H1 (cell line): ENCODE measurements around the gene FAH. TPM values are rescaled to one million over a fixed set of nuclear protein-coding genes. Genes with fewer than 3 reads are reported as not detected.

Experiments
- CHD1 ChIP-seq: IDR thresholded peaks from 2 replicates; pipeline ENCODE4 v1.6.1; 2012; ENCODE audit warnings: low read depth, low read length, improper control_type of control experiment
- CHD2 ChIP-seq: IDR thresholded peaks from 2 replicates; pipeline ENCODE4 v1.6.1; 2012; ENCODE audit warnings: low read length, improper control_type of control experiment
- CREB1 ChIP-seq: IDR thresholded peaks from 2 replicates; pipeline ENCODE4 v1.6.1; 2012; ENCODE audit warnings: inconsistent platforms
- CTBP2 ChIP-seq: IDR thresholded peaks from 2 replicates; pipeline ENCODE4 v1.7.0; 2011; ENCODE audit warnings: borderline replicate concordance, mild to moderate bottlenecking, moderate library complexity, mixed read lengths, low read length; ENCODE audit not compliant: insufficient read depth, insufficient read length
- EGR1 ChIP-seq: IDR thresholded peaks from 2 replicates; pipeline ENCODE4 v1.6.1; 2011; ENCODE audit warnings: low read depth, low read length, borderline replicate concordance
- FOSL1 ChIP-seq: IDR thresholded peaks from 2 replicates; pipeline ENCODE4 v1.6.1; 2011; ENCODE audit warnings: mild to moderate bottlenecking, low read depth, low read length, moderate library complexity; ENCODE audit not compliant: insufficient read depth
- JUN ChIP-seq: IDR thresholded peaks from 2 replicates; pipeline ENCODE4 v1.6.1; 2011; ENCODE audit warnings: low read depth, mild to moderate bottlenecking, improper control_type of control experiment, low read length
- JUND ChIP-seq: IDR thresholded peaks from 2 replicates; pipeline ENCODE4 v1.6.1; 2011; ENCODE audit warnings: mild to moderate bottlenecking, improper control_type of control experiment, low read length
- KDM5A ChIP-seq: fragments of 200-600 bp; IDR thresholded peaks from 2 replicates; pipeline ENCODE4 v1.7.1; 2012; ENCODE audit warnings: mild to moderate bottlenecking, low read length, inconsistent platforms, mixed read lengths
- NRF1 ChIP-seq: IDR thresholded peaks from 2 replicates; pipeline ENCODE4 v1.6.1; 2011; ENCODE audit warnings: mild to moderate bottlenecking, low read depth, low read length, improper control_type of control experiment
- POLR2AphosphoS5 ChIP-seq: IDR thresholded peaks from 2 replicates; pipeline ENCODE4 v1.6.1; 2011; ENCODE audit warnings: low read depth, low read length
- RBBP5 ChIP-seq: IDR thresholded peaks from 2 replicates; pipeline ENCODE4 v1.7.1; 2012; ENCODE audit warnings: low read depth, mild to moderate bottlenecking, inconsistent platforms, low read length, moderate library complexity, borderline replicate concordance
- RNF2 ChIP-seq: fragments of 200-900, 300-1000 bp; sonication (generic); IDR thresholded peaks from 2 replicates; pipeline ENCODE4 v1.7.1; 2016; ENCODE audit warnings: borderline replicate concordance, low read depth, mild to moderate bottlenecking, antibody characterized with exemption, low read length; ENCODE audit not compliant: poor library complexity, severe bottlenecking; ENCODE audit errors: missing control alignments
- RXRA ChIP-seq: IDR thresholded peaks from 2 replicates; pipeline ENCODE4 v1.6.1; 2011; ENCODE audit warnings: low read depth, mild to moderate bottlenecking, low read length, moderate library complexity; ENCODE audit not compliant: insufficient read depth
- SAP30 ChIP-seq: fragments of 300-600 bp; sonication (generic); IDR thresholded peaks from 2 replicates; pipeline ENCODE4 v1.7.1; 2012; ENCODE audit warnings: low read length, moderate library complexity, mild to moderate bottlenecking, inconsistent platforms; ENCODE audit not compliant: insufficient read depth, insufficient replicate concordance
- SP1 ChIP-seq: IDR thresholded peaks from 2 replicates; pipeline ENCODE4 v1.6.1; 2011; ENCODE audit warnings: low read depth, low read length
- SP2 ChIP-seq: IDR thresholded peaks from 2 replicates; pipeline ENCODE4 v1.6.1; 2012; ENCODE audit warnings: mild to moderate bottlenecking, low read length, inconsistent platforms
- TAF7 ChIP-seq: optimal IDR thresholded peaks from 2 replicates; pipeline ENCODE3; 2011; ENCODE audit warnings: low read depth, mild to moderate bottlenecking, inconsistent platforms, low read length, moderate library complexity, borderline replicate concordance
- TBP ChIP-seq: IDR thresholded peaks from 2 replicates; pipeline ENCODE4 v1.6.1; 2011; ENCODE audit warnings: low read depth, low read length, improper control_type of control experiment
- TCF12 ChIP-seq: IDR thresholded peaks from 2 replicates; pipeline ENCODE4 v1.6.1; 2011; ENCODE audit warnings: low read depth, mild to moderate bottlenecking, low read length
- polyA plus RNA-seq, 7 experiments: library from polyadenylated mRNA; depleted of rRNA in 3 of 7; stranded (reverse) in 5 of 7; unstranded in 2 of 7; fragments of >200 nt in 5 of 7; fragments of 200-250 nt in 2 of 7; gene quantifications; 1 replicate in 5 of 7; 2 replicates in 1 of 7; 4 replicates in 1 of 7; pipeline versions ENCODE4 v1.2.1 to v1.2.3, GENCODE V29; 2011 to 2013; ENCODE audit warnings: missing spikeins in 2 of 7, mixed read lengths in 2 of 7
- total RNA-seq: library from RNA; stranded (reverse); fragmentation: NEBNext Ultra II Directional; extraction: Animal tissue kit (Norgen Biotek cat#: 25700); gene quantifications from 2 replicates; pipeline ENCODE4 v1.2.1, GENCODE V29; 2021
- TF ChIP-seq, protein P1 (sequence below), 3 experiments: IDR thresholded peaks; 1 replicate in 2 of 3; 2 replicates in 1 of 3; pipeline versions ENCODE4 v1.5.1 to v1.6.1; 2011; ENCODE audit warnings: low read length in 3 of 3, mild to moderate bottlenecking in 3 of 3, inconsistent platforms in 2 of 3, low read depth in 1 of 3, moderate library complexity in 1 of 3; ENCODE audit not compliant: insufficient read depth in 1 of 3; ENCODE audit errors: control extremely low read depth in 1 of 3

The FAH gene
- total and polyA plus RNA-seq, 2 of the 8 experiments (the other 6 are each of a cell fraction or from before 2014, with no cell fraction given), result 20.0 to 21.7 TPM

DNA sequence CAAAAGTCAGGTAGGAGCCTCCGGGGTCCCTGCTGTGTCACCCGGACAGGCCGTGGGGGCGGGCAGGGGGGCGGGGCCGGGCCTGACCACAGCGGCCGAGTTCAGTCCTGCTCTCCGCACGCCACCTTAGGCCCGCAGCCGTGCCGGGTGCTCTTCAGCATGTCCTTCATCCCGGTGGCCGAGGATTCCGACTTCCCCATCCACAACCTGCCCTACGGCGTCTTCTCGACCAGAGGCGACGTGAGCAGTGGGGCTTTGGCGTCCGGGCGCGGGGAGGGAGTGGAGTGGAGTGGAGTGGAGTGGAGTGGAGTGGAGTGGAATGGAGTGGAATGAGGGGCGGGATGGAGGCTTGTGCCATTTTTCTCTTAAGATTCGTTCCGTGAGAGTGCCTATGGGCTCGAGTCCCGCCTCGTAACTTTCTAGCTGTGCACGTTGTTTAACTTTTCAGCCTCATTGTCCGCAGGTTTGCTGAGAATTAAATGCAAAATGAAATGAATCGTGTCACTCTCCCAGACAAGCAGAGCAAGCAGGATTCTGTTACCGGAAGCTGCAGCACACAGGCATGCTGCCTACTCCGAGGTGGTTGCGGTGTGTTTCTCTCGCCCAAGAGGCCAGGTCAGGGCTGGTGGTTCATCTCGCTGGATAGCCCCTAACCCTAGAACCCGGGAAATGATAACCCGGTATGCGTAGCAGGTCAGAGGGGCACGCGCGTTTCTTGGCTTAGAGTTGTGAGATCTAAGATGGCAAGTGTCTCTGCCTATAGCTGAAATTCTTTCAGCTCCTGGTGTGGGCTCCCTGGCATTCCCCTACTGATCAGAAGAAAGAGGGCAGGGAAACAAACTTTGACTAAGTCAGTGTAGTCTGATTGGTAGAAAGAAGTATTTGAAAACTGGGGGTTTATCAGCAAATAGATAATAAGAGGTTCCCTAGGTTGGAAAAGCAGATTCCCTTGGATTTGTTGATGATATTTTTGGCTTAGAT is at the start of gene FAH (continued):
- TF ChIP-seq, protein P1, sequence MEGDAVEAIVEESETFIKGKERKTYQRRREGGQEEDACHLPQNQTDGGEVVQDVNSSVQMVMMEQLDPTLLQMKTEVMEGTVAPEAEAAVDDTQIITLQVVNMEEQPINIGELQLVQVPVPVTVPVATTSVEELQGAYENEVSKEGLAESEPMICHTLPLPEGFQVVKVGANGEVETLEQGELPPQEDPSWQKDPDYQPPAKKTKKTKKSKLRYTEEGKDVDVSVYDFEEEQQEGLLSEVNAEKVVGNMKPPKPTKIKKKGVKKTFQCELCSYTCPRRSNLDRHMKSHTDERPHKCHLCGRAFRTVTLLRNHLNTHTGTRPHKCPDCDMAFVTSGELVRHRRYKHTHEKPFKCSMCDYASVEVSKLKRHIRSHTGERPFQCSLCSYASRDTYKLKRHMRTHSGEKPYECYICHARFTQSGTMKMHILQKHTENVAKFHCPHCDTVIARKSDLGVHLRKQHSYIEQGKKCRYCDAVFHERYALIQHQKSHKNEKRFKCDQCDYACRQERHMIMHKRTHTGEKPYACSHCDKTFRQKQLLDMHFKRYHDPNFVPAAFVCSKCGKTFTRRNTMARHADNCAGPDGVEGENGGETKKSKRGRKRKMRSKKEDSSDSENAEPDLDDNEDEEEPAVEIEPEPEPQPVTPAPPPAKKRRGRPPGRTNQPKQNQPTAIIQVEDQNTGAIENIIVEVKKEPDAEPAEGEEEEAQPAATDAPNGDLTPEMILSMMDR (IDR thresholded peaks at IDR 0.05; ENCODE audit: control extremely low read depth in 1 of 3, insufficient read depth in 1 of 3, low read depth in 1 of 3, low read length in 3 of 3), result no peak
- TF ChIP-seq POLR2AphosphoS5 (peak; percentile 31), RXRA (no peak), TBP (0 out of 2 replicates have a peak, but pooled peaks have one; percentile 19), CTBP2 (no peak), KDM5A (no peak), JUN (no peak), TCF12 (no peak), SP2 (no peak), JUND (no peak), SP1 (no peak), TAF7 (no peak), NRF1 (no peak), SAP30 (peak; percentile 73), RBBP5 (peak; percentile 60; the same call in 1 of the 2 replicates), CREB1 (no peak), FOSL1 (no peak), CHD2 (no peak), CHD1 (no peak), RNF2 (no peak), EGR1 (no peak)
